ENCODE measurements around the gene PEX11G.

- TF ChIP-seq CTCF (IDR thresholded peaks at IDR 0.05 in 2 of 3, conservative IDR thresholded peaks at IDR 0.05 in 1 of 3; ENCODE audit: insufficient read depth in 2 of 3, low read depth in 1 of 3, low read length in 3 of 3), result no peak
- TF ChIP-seq CHD2 (IDR thresholded peaks at IDR 0.05; ENCODE audit: low read depth, low read length), result no peak
Measured at GRCh38 chr19:7476241-7476640, 12.6 kb downstream of the PEX11G start.

Data from K562 (cell line).